Activated T-helper 1 cell treated with anti-CD3 and anti-CD28 coated beads, Interleukin-12 subunit alpha, Interleukin-12 subunit beta, Interleukin-2, Interleukin-4 antibody, amounts not matched to agents 30 ng/mL and 10 ng/mL and 1 ng/mL, durations not matched to agents 14 hours and 24 hours and 36 hours (primary cell): Measurements from ENCODE around the gene NFATC2. TPM values are rescaled to one million over a fixed set of nuclear protein-coding genes. Genes with fewer than 3 reads are reported as not detected.

Source experiments
- DNase-seq: peaks from one replicate; pipeline ENCODE4 v3.0.0; 2021; ENCODE audit warnings: low spot score
- H3K27ac Mint-ChIP-seq: one replicate; pipeline ENCODE4 v1.8.0; 2021; ENCODE audit warnings: mild to moderate bottlenecking, mixed read lengths
- H3K27me3 Mint-ChIP-seq: one replicate; pipeline ENCODE4 v1.8.0; 2022; ENCODE audit warnings: mild to moderate bottlenecking, moderate library complexity, mixed read lengths; ENCODE audit not compliant: insufficient read depth
- H3K36me3 Mint-ChIP-seq: one replicate; pipeline ENCODE4 v1.8.0; 2021; ENCODE audit warnings: low read depth, mixed read lengths
- H3K4me1 Mint-ChIP-seq: one replicate; pipeline ENCODE4 v1.8.0; 2021; ENCODE audit warnings: low read depth, mixed read lengths
- H3K4me3 Mint-ChIP-seq: one replicate; pipeline ENCODE4 v1.8.0; 2021; ENCODE audit warnings: mild to moderate bottlenecking, moderate library complexity, mixed read lengths
- H3K9me3 Mint-ChIP-seq: one replicate; pipeline ENCODE4 v1.8.0; 2021; ENCODE audit warnings: mixed read lengths
- intact Hi-C: fragments of 100-400 bp; cut with micrococcal nuclease; formaldehyde crosslinking; loops from one replicate; pipeline ENCODE4 v1.15.1; 2024
- total RNA-seq: library from RNA; stranded (reverse); gene quantifications from 2 replicates; pipeline ENCODE4 v1.2.3, GENCODE V29; 2022

The NFATC2 gene
- total RNA-seq, 1 donor from 2014 or later, result 84.0 TPM

- no peak overlapping the region for H3K4me3 Mint-ChIP-seq
- no peaks in the 10 kb centered on the region for H3K9me3 Mint-ChIP-seq
- H3K27me3 Mint-ChIP-seq, result no peaks in the 10 kb centered on the region
- H3K27ac Mint-ChIP-seq, result no peak overlapping the region
- DNase-seq, result no peak
- peaks cover 37% of the 10 kb centered on the region for H3K36me3 Mint-ChIP-seq
- intact Hi-C loops, result no loop called here
- peaks cover 58% of the 10 kb centered on the region for H3K4me1 Mint-ChIP-seq
These were observed 160.2 kb downstream of the NFATC2 start for GRCh38 chr20:51382111-51382985.

- no peak overlapping the region for H3K27ac Mint-ChIP-seq
- intact Hi-C loops, result no loop called here
- no peaks in the 10 kb centered on the region for H3K9me3 Mint-ChIP-seq
- H3K4me3 Mint-ChIP-seq, result no peak overlapping the region
- peaks cover 52% of the 10 kb centered on the region for H3K4me1 Mint-ChIP-seq
- peaks cover 37% of the 10 kb centered on the region for H3K36me3 Mint-ChIP-seq
- H3K27me3 Mint-ChIP-seq, result no peaks in the 10 kb centered on the region
- DNase-seq, result no peak
These were observed 161.0 kb downstream of the NFATC2 start for GRCh38 chr20:51381557-51381956.

- peaks cover 36% of the 10 kb centered on the region for H3K36me3 Mint-ChIP-seq
- peaks cover 43% of the 10 kb centered on the region for H3K4me1 Mint-ChIP-seq
- H3K27ac Mint-ChIP-seq, result peak overlapping the region; percentile 37
- H3K4me3 Mint-ChIP-seq, result no peak overlapping the region
- DNase-seq, result no peak
- no peaks in the 10 kb centered on the region for H3K27me3 Mint-ChIP-seq
- intact Hi-C loops, result no loop called here
- H3K9me3 Mint-ChIP-seq, result no peaks in the 10 kb centered on the region
These were observed 161.8 kb downstream of the NFATC2 start for GRCh38 chr20:51380401-51381385.

DNA sequence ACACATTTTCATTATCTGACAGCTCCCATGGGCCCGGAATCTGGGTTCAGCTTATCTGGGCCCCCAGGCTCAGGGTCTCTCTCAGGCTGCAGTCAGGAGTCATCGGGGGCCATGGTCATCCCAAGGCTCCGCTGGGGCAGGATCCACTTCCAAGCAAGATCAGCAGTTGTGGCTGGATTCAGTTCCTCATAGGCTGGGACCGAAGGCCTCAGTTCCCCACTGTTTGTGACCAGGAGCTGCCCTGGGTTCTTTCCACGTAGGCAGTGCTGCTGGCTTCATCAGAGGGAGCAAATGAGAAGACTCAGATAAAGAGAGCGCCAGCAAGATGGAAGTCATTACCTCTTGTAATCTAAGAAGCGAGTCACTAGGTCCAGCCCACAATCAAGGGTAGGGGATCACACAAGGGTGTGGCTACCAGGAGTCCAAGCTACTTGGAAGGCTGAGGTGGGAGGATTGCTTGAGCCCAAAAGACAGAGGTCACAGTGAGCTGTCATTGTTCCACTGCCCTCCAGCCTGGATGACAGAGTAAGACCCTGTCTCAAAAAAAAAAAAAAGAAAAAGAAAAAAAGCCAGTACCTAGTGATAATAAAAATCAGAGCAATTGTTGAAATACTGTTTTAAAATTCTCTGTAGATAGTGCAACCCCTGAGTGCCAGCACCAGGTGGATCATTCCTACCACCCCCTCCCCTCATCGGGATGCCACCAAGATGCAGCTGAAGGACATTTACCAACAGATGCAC is 162.7 kb downstream of the NFATC2 start:
- Mint-ChIP-seq H3K27ac (peak overlapping the region; percentile 11), H3K27me3 (no peaks in the 10 kb centered on the region), H3K9me3 (no peaks in the 10 kb centered on the region), H3K4me1 (peaks cover 34% of the 10 kb centered on the region), H3K4me3 (no peak overlapping the region), H3K36me3 (peaks cover 30% of the 10 kb centered on the region)
- DNase-seq, result no peak
- intact Hi-C loops, result no loop called here

DNA sequence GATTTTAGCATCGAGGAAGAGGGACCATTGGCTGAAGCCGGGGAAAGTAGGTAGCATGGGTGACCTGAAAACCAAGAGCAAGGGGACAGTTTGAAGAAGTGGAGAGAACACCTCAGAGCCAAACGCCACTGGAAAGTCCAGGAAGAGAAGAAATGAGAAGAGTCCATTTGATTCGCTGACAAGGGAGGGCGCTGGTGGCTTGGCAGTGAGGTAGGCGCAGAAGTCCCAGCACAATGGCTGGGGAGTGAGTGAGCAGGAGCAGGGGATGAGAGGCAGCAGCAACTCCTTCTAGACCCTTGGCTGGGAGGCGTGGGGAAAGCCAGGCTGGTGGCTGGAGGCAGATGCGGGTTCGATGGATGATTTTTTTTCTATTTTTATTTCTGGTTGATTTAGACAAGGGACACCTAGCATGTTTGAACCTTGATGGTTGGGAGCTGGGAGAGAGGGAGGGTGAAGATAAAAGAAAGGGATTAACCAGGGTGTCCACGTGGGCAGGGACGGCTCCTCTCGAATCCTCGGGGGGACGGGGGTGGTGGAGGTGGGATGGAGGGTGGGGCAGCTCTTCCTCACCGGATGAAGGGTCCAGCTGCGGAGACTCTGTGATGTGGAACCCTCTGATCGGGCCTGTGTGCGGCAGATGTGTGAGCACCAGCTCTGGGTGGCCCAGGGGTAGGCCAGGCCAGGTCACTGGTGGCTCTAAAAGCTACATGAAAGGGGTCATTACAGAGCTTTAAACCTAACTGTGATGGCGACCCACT is 164.2 kb downstream of the NFATC2 start:
- H3K36me3 Mint-ChIP-seq, result peaks cover 20% of the 10 kb centered on the region
- H3K4me3 Mint-ChIP-seq, result no peak overlapping the region
- no peaks in the 10 kb centered on the region for H3K27me3 Mint-ChIP-seq
- no peaks in the 10 kb centered on the region for H3K9me3 Mint-ChIP-seq
- H3K27ac Mint-ChIP-seq, result peak overlapping the region; percentile 80
- DNase-seq, result no peak
- intact Hi-C loops, result no loop called here
- peaks cover 20% of the 10 kb centered on the region for H3K4me1 Mint-ChIP-seq

GRCh38 chr20:51377132-51377531 is 165.4 kb downstream of the NFATC2 start:
- Mint-ChIP-seq H3K27ac (no peak overlapping the region), H3K4me3 (no peak overlapping the region), H3K4me1 (peaks cover 28% of the 10 kb centered on the region), H3K9me3 (no peaks in the 10 kb centered on the region), H3K27me3 (no peaks in the 10 kb centered on the region), H3K36me3 (peaks cover 17% of the 10 kb centered on the region)
- no peak for DNase-seq
- intact Hi-C loops, result no loop called here

DNA sequence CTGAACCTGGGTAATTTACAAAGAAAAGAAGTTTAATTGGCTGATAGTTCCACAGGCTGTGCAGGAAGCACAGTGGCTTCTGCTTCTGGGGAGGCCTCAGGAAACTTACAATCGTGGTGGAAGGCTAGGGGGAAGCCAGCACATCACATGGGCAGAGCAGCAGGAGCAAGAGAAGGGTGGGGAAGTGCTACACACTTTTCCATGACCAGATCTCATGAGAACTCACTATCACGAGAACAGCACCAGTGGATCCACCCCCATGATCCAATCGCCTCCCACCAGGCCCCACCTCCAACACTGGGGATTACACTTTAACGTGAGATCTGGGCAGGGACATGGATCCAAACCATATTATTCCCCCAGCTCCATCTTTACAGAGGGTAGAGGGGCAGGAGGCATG is 166.4 kb downstream of the NFATC2 start:
- H3K27ac Mint-ChIP-seq, result no peak overlapping the region
- peaks cover 1% of the 10 kb centered on the region for H3K27me3 Mint-ChIP-seq
- intact Hi-C loops, result no loop called here
- H3K4me3 Mint-ChIP-seq, result no peak overlapping the region
- peaks cover 29% of the 10 kb centered on the region for H3K4me1 Mint-ChIP-seq
- no peak for DNase-seq
- H3K36me3 Mint-ChIP-seq, result peaks cover 17% of the 10 kb centered on the region
- H3K9me3 Mint-ChIP-seq, result no peaks in the 10 kb centered on the region

GRCh38 chr20:51375561-51375960 is 167.0 kb downstream of the NFATC2 start:
- H3K27ac Mint-ChIP-seq, result peak overlapping the region; percentile 3
- peaks cover 23% of the 10 kb centered on the region for H3K4me1 Mint-ChIP-seq
- no peaks in the 10 kb centered on the region for H3K9me3 Mint-ChIP-seq
- H3K27me3 Mint-ChIP-seq, result peaks cover 1% of the 10 kb centered on the region
- no peak overlapping the region for H3K4me3 Mint-ChIP-seq
- DNase-seq, result no peak
- H3K36me3 Mint-ChIP-seq, result peaks cover 12% of the 10 kb centered on the region
- intact Hi-C loops, result no loop called here

DNA sequence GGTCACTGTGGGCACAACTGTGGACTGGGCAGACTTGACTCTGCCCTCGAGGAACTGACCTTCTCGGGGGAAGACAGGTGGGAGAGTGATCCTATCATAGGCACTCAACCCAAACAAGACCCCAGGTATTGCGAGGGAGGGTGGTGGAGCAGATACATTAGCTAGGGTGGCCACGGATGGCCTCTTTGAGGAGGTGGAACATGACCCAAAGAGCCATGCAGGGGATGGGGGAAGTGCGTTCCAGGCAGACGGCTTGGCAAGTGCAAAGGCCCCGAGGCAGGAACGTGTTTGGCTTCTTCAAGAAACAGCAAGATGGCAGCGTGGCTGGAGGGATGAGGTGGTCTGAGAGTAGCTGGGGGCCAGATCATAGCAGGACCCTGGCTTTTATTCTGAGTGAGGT is 167.6 kb downstream of the NFATC2 start:
- H3K9me3 Mint-ChIP-seq, result no peaks in the 10 kb centered on the region
- H3K36me3 Mint-ChIP-seq, result peaks cover 9% of the 10 kb centered on the region
- H3K27ac Mint-ChIP-seq, result peak overlapping the region; percentile 3
- DNase-seq, result no peak
- intact Hi-C loops, result no loop called here
- no peak overlapping the region for H3K4me3 Mint-ChIP-seq
- H3K4me1 Mint-ChIP-seq, result peaks cover 18% of the 10 kb centered on the region
- H3K27me3 Mint-ChIP-seq, result peaks cover 1% of the 10 kb centered on the region

- no peak overlapping the region for H3K4me3 Mint-ChIP-seq
- no peak overlapping the region for H3K27ac Mint-ChIP-seq
- H3K27me3 Mint-ChIP-seq, result peaks cover 1% of the 10 kb centered on the region
- no peak for DNase-seq
- intact Hi-C loops, result no loop called here
- no peaks in the 10 kb centered on the region for H3K9me3 Mint-ChIP-seq
- H3K36me3 Mint-ChIP-seq, result peaks cover 9% of the 10 kb centered on the region
- H3K4me1 Mint-ChIP-seq, result peaks cover 18% of the 10 kb centered on the region
These were observed 168.1 kb downstream of the NFATC2 start for GRCh38 chr20:51374456-51374830.

GRCh38 chr20:51373713-51374455 is 168.6 kb downstream of the NFATC2 start:
- Mint-ChIP-seq H3K36me3 (peaks cover 9% of the 10 kb centered on the region), H3K27me3 (peaks cover 1% of the 10 kb centered on the region), H3K27ac (no peak overlapping the region), H3K9me3 (no peaks in the 10 kb centered on the region), H3K4me1 (peaks cover 19% of the 10 kb centered on the region), H3K4me3 (no peak overlapping the region)
- no peak for DNase-seq
- intact Hi-C loops, result no loop called here
